ENCODE data around the gene FYCO1. TPM values are rescaled to one million over a fixed set of nuclear protein-coding genes. Genes with fewer than 3 reads are reported as not detected.

FYCO1 gene
- total and polyA plus RNA-seq, 10 of the 15 experiments (the other 5 are each of a cell fraction or from before 2014, with no cell fraction given): 1.5 to 8.4 (median 6.5) TPM

GRCh38 chr3:45923755-45924154 lies 71.9 kb downstream of the FYCO1 start:
- WGBS (ENCODE audit: insufficient coverage, insufficient replicate concordance, low lambda C conversion rate, missing lambda C conversion rate): 80% methylated on average over 3 of the region's 3 CpGs
- FAIRE-seq (no peak), ATAC-seq (no peak), DNase-seq (ENCODE audit: low read depth, low spot score) (no peak)
- POLR2A ChIA-PET: no interaction called here
- RAD21 ChIA-PET (ENCODE audit: unreplicated experiment): interaction anchor here (0.5 to 2.1 kb wide), 2 partner anchors 13 to 94 kb away, joined by 4 to 6 read pairs; no protein-coding TSS in a partner anchor
- no peaks in the 10 kb centered on the region; the same call in 1 of the 2 replicates for H3K4me1 ChIP-seq (ENCODE audit: control insufficient read depth, insufficient read depth, low read length)
- BruUV-seq (replicated peaks): no TSS peak
- intact Hi-C loops (cut with micrococcal nuclease; ENCODE audit: unreplicated experiment) (no loop called here), in situ Hi-C loops (cut with MboI) (no loop called here)
- H3K27me3 ChIP-seq (replicated peaks in 1 of 2; ENCODE audit: control insufficient read depth in 2 of 2, insufficient read depth in 2 of 2, low read length in 1 of 2): no peaks in the 10 kb centered on the region
- no peak overlapping the region for H3K9ac ChIP-seq (ENCODE audit: control insufficient read depth, insufficient read depth, low read length)
- no peaks in the 10 kb centered on the region for H4K20me1 ChIP-seq (ENCODE audit: control insufficient read depth, insufficient read depth)
- H3K4me3 ChIP-seq: no peak overlapping the region
- H3K4me2 ChIP-seq (ENCODE audit: control insufficient read depth, insufficient read depth): no peak overlapping the region
- SMC1A ChIA-PET (ENCODE audit: uncharacterized antibody, unreplicated experiment): interaction anchor here (0.7 to 5.8 kb wide), 8 partner anchors 8 to 161 kb away, joined by 3 to 42 read pairs (median 6); partner anchors contain the start of gene LZTFL1
- H3K36me3 ChIP-seq (ENCODE audit: control insufficient read depth in 2 of 2, insufficient read depth in 2 of 2, low read length in 1 of 2): peaks cover 6 to 9% of the 10 kb centered on the region in 2 experiments
- no peaks in the 10 kb centered on the region for H3K79me2 ChIP-seq (ENCODE audit: control insufficient read depth, insufficient read depth, low read length)
- H3K27ac ChIP-seq (ENCODE audit: control insufficient read depth, insufficient read depth): no peak overlapping the region
- H2AFZ ChIP-seq (ENCODE audit: control insufficient read depth, low read depth, low read length): no peak overlapping the region
- no peak for TF ChIP-seq TBL1XR1 (IDR thresholded peaks at IDR 0.05; ENCODE audit: low read depth, low read length)
- TF ChIP-seq SIN3A (IDR thresholded peaks at IDR 0.05; ENCODE audit: low read depth, low read length): no peak
- no peak for TF ChIP-seq SUZ12 (IDR thresholded peaks at IDR 0.05; ENCODE audit: unreplicated experiment)
- TF ChIP-seq ZBTB4 (CRISPR knock-in tag; IDR thresholded peaks at IDR 0.05): no peak
- no peaks in the 10 kb centered on the region for H3K9me3 ChIP-seq (replicated peaks; ENCODE audit: control insufficient read depth, insufficient read depth, low read length)
- CTCF ChIA-PET: interaction anchor here (0.6 to 2.5 kb wide), 8 partner anchors 15 to 424 kb away, joined by 3 to 13 read pairs (median 3); no protein-coding TSS in a partner anchor

Measured in GM12878 (cell line).